ENCODE measurements around the gene KLHL3.

KLHL3 gene

GRCh38 chr5:137636099-137636498, 99.8 kb downstream of the KLHL3 start:
- no peak for DNase-seq (ENCODE audit: low read depth in 2 of 2, low spot score in 1 of 2)

DNA sequence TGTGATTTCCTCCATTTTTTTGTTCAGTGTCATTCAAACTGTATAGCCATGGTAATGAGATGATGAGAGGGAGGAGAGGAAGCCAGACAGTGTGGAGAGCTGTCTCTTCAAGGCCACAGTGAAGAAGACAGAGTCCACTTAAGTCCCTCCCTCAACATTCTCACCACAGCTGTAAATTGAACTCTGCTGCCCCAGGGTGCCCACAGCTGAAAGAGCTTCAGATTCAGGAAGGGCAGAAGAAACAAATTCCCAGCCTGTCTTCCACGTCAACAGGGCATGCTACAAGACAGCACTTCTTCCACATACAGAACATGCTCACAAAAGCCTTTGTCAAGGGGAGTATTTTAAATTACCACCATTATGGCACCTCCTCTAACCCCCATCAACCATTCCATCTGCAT, 100.4 kb downstream of the KLHL3 start:
- no peak for DNase-seq (ENCODE audit: low read depth in 2 of 2, low spot score in 1 of 2)

- no peak for DNase-seq (ENCODE audit: low read depth in 2 of 2, low spot score in 1 of 2)
Observed at GRCh38 chr5:137633896-137634295, 102.0 kb downstream of the KLHL3 start.

GRCh38 chr5:137632716-137633115, 103.2 kb downstream of the KLHL3 start:
- DNase-seq (ENCODE audit: low read depth in 2 of 2, low spot score in 1 of 2) = no peak

GRCh38 chr5:137631453-137631852, 104.4 kb downstream of the KLHL3 start:
- DNase-seq (ENCODE audit: low read depth in 2 of 2, low spot score in 1 of 2) = no peak

DNA sequence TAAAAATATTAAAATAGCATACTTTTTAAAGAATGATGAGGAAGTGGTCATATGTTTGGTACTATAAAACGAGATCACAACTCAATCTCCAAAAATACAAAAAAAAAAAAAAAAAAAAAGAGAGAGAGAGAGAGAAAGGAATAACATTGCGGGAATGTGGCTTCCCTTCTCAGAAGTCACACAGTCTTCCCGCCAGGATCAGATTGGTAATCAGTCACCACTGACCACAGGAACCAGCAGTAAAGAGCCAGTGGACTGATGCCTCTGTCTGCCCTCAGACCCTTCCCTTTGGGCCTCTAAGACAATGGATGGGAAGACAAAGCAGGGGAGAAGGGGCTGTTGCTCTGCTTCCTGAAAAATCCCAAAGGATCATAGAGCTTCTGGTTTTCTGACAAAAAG, 104.9 kb downstream of the KLHL3 start:
- DNase-seq (ENCODE audit: low read depth in 2 of 2, low spot score in 1 of 2) = no peak

GRCh38 chr5:137630216-137630971, 105.5 kb downstream of the KLHL3 start:
- DNase-seq (ENCODE audit: low read depth in 2 of 2, low spot score in 1 of 2) = no peak

DNA sequence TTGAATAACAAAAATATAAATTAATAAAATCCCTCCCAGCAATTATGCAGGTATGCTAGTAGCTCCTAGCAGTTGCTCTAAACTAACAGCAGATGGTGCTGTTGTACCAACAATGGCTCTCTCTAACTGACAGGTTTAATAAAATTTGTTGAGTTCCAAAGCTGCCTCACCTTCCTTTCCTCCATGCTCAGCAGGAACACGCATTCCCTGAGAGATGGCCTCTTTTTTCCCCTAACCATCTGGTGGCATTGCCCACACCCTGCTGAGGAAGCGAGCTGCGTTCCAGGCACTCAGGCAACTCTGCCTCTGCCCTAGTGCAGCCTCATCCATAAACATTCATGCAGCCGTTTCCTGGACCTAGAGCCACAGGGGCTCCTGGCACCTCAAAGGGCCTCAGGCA, 106.2 kb downstream of the KLHL3 start:
- DNase-seq (ENCODE audit: low read depth in 2 of 2, low spot score in 1 of 2) = no peak

- no peak for DNase-seq (ENCODE audit: low read depth in 2 of 2, low spot score in 1 of 2)
Observed at GRCh38 chr5:137627706-137628105, 108.2 kb downstream of the KLHL3 start.

DNA sequence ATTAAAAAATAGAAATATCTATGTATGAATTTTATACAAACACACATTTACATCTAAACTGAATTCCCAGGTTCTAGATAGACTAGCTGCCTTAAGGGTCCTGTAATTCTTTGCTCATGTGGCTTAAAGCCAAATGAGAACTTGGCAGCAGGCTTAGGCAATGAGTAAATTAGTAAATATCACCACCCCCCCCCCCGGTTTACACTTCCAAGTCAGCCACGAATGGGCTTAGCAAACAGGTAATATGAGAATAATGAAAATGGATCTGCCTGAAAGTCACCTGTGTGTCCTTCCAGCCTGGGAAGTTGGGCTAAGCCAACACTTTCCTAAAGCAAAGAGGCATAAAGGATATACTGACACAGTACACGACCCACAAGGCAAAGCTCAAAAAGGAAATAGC, 108.6 kb downstream of the KLHL3 start:
- no peak for DNase-seq (ENCODE audit: low read depth in 2 of 2, low spot score in 1 of 2)

DNA sequence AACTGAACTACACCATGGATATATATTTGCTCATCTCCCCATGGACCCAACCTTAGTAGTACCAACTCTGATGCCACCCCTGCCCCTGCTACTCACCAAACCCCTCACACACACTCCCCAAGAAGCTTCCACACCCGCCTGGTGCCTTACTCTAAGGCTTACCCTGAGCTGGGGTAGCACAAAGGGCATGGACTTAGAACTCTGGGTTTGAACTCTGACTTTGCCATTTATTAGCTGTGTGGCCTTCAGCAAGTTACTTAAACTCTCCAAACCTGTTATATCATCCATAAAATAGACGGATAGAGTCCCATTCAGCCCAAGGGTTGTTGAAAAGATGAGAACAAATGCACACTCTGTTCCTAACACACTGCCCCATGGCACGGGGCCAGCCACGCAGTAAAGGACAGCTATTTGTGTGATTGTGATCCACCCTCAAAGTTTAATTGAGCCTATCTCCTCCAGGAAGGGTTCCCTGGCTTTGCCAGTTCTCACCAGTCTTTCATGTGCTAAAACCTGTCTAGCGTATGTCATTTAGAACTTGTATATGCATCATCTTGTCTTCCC, 111.0 kb downstream of the KLHL3 start:
- DNase-seq (ENCODE audit: low read depth in 2 of 2, low spot score in 1 of 2) = no peak

- no peak for DNase-seq (ENCODE audit: low read depth in 2 of 2, low spot score in 1 of 2)
Observed at GRCh38 chr5:137622850-137623249, 113.0 kb downstream of the KLHL3 start.

DNA sequence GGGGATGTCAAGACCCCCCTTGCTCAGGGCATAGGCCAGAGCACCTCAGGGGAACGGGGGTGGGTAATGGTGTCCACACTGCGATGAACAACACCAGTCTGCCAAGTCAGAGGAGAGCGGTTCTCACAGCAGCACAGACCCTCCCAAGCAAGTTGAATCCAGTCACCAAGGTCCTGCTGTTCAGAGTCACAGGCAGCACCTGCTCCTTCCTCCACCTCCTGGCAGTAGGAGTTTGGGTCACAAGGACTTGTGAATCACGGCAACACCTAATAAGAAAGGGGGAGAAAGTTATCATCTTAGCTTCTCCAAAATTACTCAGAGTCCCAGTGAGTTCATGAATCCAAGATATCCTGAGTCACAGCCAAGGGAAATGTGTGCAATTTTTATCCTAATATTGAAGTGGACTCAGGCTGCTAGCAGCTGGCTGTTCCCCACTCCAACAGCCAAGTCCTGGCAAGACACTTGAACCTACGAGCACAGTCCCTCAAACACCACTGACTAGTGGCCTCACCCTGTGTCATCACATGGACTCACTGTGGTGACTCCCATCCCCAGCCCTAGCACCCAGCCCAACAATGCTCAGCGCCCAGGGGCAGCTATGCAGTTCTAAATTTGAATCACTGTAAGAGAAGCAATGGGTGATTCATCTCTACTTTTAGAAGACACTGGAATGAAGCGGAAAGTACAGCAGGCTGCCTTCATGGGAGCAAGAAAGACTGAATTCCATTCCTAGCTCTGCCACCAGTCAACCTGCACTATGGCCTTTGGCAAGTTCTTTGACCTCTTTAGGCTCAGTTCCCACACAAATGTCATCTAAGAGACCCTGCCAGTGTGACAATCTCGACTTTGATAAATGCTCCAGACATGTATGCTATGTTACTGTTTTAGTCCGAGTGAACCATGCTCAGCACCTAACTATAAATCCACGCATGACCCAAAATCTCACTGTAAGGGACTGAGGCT, 113.7 kb downstream of the KLHL3 start:
- no peak for DNase-seq (ENCODE audit: low read depth in 2 of 2, low spot score in 1 of 2)

DNA sequence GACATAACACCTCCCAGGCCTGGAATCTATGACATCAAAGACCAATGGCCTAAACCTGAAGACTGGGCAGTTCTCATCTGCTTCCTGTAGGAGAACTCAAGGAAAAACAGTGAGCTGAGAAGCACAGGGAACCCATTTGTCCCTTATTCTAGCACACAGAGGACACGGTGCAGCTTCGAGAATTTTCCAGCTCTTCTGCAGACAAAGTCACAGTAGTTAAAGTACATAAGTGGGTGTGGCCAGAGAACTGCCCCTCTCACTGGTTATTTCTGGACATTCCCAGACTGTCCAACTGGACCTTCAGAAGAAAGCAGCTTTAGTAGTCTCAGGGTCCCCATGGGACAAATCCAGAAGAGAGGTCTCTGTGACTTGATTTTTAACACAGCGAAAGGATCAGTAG, 114.6 kb downstream of the KLHL3 start:
- no peak for DNase-seq (ENCODE audit: low read depth in 2 of 2, low spot score in 1 of 2)

- DNase-seq (ENCODE audit: low read depth in 2 of 2, low spot score in 1 of 2) = no peak
Observed at GRCh38 chr5:137619191-137619870, 116.6 kb downstream of the KLHL3 start.

DNA sequence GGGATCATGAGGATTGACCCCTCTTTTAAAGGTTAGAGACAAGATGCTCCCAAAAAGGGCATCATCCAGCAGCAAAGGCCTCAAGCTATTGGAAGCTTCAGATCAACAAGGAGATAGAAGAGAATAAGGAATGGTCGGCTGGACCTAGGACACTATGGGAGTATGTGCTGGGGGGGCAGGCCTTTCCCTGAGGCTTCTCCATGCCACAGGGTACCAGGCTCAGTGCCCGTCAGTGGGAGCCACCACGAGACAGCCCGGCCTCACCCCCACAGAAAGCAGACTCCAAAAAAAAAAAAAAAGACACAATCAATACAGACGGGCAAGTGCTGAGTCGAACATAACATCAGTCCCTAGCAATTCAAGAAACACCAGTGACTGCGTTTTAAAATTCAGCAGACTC, 117.4 kb downstream of the KLHL3 start:
- DNase-seq (ENCODE audit: low read depth in 2 of 2, low spot score in 1 of 2) = no peak

DNA sequence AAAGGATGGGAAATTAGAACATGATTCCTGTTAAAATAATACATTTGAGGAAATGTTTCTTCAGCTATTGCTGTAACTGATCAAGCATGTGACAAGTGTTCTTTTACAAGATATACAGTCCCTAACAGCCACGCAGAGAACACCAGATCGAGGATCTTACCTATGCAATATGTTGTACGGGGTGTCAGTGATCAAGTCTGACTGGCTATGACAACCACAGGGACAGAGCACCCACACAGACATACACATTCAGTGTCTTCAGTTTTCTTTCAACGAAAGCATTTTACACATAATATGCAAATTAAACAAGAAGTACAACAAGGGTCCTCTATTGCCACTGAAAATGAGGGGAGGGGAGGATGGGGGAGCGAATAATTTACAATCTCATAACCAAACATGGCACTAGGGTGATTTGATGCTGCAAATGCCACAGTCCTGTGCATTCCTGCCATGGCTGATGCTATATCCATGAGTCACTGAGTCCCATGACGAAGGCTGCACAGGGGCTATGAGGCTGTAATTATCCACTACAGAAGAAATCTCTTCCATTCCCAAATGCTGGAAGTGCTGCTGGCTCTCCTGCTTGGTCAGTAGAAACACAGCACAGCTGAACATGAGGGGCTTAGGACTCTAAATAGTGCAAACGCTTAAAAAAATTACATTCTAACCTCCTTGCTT, 118.2 kb downstream of the KLHL3 start:
- no peak for DNase-seq (ENCODE audit: low read depth in 2 of 2, low spot score in 1 of 2)

GRCh38 chr5:137616046-137616445, 119.8 kb downstream of the KLHL3 start:
- DNase-seq (ENCODE audit: low read depth in 2 of 2, low spot score in 1 of 2) = no peak

DNA sequence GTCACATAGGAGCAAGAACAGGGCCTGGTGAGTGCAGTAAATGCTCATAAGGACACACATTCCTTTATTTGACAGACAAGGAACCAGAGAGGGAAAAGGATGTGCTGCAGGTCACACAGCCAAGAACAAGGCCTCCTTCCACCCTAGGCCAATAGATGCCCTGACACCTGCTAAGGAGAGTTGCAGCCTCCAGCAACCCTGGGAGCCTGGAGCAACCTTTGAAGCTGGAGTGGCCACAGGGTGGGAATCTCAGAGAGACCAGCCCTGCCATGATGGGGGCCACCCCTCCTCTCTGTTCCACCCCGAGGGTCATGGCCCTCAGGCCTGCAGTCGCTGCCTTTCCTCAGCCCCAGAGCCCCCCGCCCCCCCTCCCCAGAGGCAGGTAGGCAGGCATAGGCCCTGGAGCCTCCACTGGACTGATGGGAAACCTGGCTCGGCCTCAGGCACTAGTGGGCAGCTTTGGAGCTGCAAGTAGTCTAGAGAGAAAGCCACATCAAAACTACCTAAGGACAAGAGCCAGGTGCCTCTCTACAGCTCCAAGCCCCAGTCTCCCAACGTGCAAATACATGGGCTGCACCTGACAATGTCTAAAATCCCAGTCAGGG, 120.6 kb downstream of the KLHL3 start:
- no peak for DNase-seq (ENCODE audit: low read depth in 2 of 2, low spot score in 1 of 2)

DNA sequence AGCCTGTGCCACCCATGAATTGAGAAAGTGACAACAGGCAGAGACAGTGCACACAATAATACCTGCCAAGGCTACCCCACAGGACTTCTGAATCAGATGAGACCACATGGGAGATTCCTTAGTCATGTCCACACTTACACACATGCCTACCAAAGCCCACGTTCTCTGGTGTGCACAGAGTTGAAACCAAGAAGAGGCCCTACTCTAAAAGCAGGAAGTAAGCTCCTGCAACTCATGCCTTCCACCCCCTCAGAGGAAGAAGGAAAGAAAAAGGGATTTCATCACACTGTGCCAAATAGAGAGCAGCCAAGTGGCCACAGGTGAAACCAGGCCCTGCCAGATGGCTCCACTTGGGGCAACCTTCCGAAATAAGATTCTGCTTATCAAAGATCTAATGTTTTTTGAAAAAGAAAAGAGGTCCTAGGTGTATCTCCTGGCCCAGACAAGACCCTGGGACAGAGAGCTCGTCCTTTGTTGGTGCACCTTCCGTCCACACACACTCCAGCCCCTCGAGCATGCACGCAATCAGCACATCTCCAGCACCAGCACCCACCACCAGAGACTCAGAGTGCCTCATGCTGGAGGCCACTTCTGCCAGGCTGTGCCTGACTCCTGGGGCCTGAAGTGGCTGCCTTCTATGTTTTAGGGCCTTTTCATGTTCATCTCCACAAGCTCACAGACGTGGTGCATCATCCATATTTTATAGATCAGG, 122.2 kb downstream of the KLHL3 start:
- no peak for DNase-seq (ENCODE audit: low read depth in 2 of 2, low spot score in 1 of 2)

Measured in stimulated activated CD8-positive, alpha-beta memory T cell treated with anti-CD3 and anti-CD28 coated beads, Interleukin-4, amount 100 ng/mL, for 1 hour (primary cell).